SU-DHL-6 (cell line): ENCODE measurements around the gene CNN2.

Experiments
- CTCF ChIP-seq: fragments of 200-600 bp; sonication (generic); IDR thresholded peaks from one replicate; pipeline ENCODE4 v1.5.1; 2017; ENCODE audit warnings: antibody characterized with exemption, mild to moderate bottlenecking, low read length, moderate library complexity; ENCODE audit not compliant: insufficient read depth, poor library complexity, severe bottlenecking
- EZH2phosphoT487 ChIP-seq: fragments of 200-600 bp; sonication (generic), shearing (Covaris generic); conservative IDR thresholded peaks from 2 replicates; pipeline ENCODE4 v1.6.1; 2018; ENCODE audit warnings: mild to moderate bottlenecking, antibody characterized with exemption, low read length, moderate library complexity, mixed read lengths

GRCh38 chr19:1073956-1074517, 47.6 kb downstream of the CNN2 start:
- TF ChIP-seq EZH2phosphoT487 (no peak), CTCF (no peak)
